Smooth muscle cell (in vitro differentiated cells): ENCODE measurements around the gene HEXIM2. TPM values are rescaled to one million over a fixed set of nuclear protein-coding genes. Genes with fewer than 3 reads are reported as not detected.
"Not testable (repeated sequence)": the region's sequence is repeated elsewhere in the genome, so short reads cannot be mapped to it uniquely, and the experiment has no call there.

Experiments
- DNase-seq: peaks from one replicate; lab custom pipeline; 2025; ENCODE audit not compliant: unreplicated experiment; lab: John Stamatoyannopoulos, UW
- H2AFZ ChIP-seq: fragments of 200-600 bp; sonication (generic); 2 replicates; pipeline ENCODE4 v1.6.0; 2016; ENCODE audit warnings: antibody characterized with exemption, low read depth, mild to moderate bottlenecking
- H3F3A ChIP-seq: fragments of 200-600 bp; sonication (generic); 2 replicates; pipeline ENCODE4 v1.6.0; 2017; ENCODE audit warnings: antibody characterized with exemption, low read depth
- H3K27ac ChIP-seq: fragments of 200-600 bp; sonication (generic); 2 replicates; pipeline ENCODE4 v1.5.1; 2016; ENCODE audit warnings: low read depth, mild to moderate bottlenecking
- H3K27me3 ChIP-seq: fragments of 200-600 bp; sonication (generic); 2 replicates; pipeline ENCODE4 v1.6.1; 2016; ENCODE audit warnings: low read depth, mild to moderate bottlenecking
- H3K36me3 ChIP-seq: fragments of 200-600 bp; sonication (generic); 2 replicates; pipeline ENCODE4 v1.5.1; 2016; ENCODE audit warnings: low read depth
- H3K4me1 ChIP-seq: fragments of 200-600 bp; sonication (generic); 2 replicates; pipeline ENCODE4 v1.5.1; 2016; ENCODE audit warnings: low read depth
- H3K4me2 ChIP-seq: fragments of 200-600 bp; sonication (generic); 2 replicates; pipeline ENCODE4 v1.6.0; 2016; ENCODE audit warnings: mild to moderate bottlenecking
- H3K4me3 ChIP-seq: fragments of 200-600 bp; sonication (generic); 2 replicates; pipeline ENCODE4 v1.5.1; 2016; ENCODE audit warnings: mild to moderate bottlenecking
- H3K79me2 ChIP-seq: fragments of 200-600 bp; sonication (generic); 2 replicates; pipeline ENCODE4 v1.6.0; 2016; ENCODE audit warnings: low read depth, mild to moderate bottlenecking
- H3K9ac ChIP-seq: fragments of 200-600 bp; sonication (generic); 2 replicates; pipeline ENCODE4 v1.6.0; 2016; ENCODE audit warnings: low read depth
- H3K9me3 ChIP-seq: fragments of 200-600 bp; sonication (generic); replicated peaks from 2 replicates; pipeline ENCODE4 v1.5.1; 2016; ENCODE audit warnings: low read depth
- H4K20me1 ChIP-seq: fragments of 200-600 bp; sonication (generic); 2 replicates; pipeline ENCODE4 v1.6.0; 2016; ENCODE audit warnings: low read depth
- WGBS: methylation state at CpG from one replicate; pipeline ENCODE4 v1.1.7; 2016; ENCODE audit warnings: low lambda C conversion rate; 5-methylcytosine and 5-hydroxymethylcytosine counted together
- microRNA-seq: library from miRNA; unstranded; fragments of <30 nt; microRNA quantifications from one replicate; pipeline ENCODE4, GENCODE V29; 2016; ENCODE audit warnings: borderline number of aligned reads
- polyA plus RNA-seq: library from polyadenylated mRNA; unstranded; fragments of >200 nt; fragmentation: Nextera tagmentation; extraction: Ambion mirVana; gene quantifications from 2 replicates; pipeline ENCODE4 v1.2.1, GENCODE V29; 2016
- small RNA-seq: library from RNA; depleted of rRNA; stranded (forward); fragments of <200 nt; gene quantifications from one replicate; pipeline ENCODE3, GENCODE V24; 2014
- total RNA-seq: library from RNA; depleted of rRNA; stranded (reverse); fragments of >200 nt; gene quantifications from 2 replicates; pipeline ENCODE4 v1.2.3, GENCODE V29; 2014
- TF ChIP-seq, protein P1 (sequence below): fragments of 200-600 bp; sonication (generic); IDR thresholded peaks from 2 replicates; pipeline ENCODE4 v1.5.1; 2017; ENCODE audit warnings: borderline replicate concordance, mild to moderate bottlenecking, antibody characterized with exemption; ENCODE audit not compliant: insufficient read depth, poor library complexity, severe bottlenecking

The HEXIM2 gene
- total and polyA plus RNA-seq, 2 experiments from 2014 or later: 3.4 to 6.8 TPM

DNA sequence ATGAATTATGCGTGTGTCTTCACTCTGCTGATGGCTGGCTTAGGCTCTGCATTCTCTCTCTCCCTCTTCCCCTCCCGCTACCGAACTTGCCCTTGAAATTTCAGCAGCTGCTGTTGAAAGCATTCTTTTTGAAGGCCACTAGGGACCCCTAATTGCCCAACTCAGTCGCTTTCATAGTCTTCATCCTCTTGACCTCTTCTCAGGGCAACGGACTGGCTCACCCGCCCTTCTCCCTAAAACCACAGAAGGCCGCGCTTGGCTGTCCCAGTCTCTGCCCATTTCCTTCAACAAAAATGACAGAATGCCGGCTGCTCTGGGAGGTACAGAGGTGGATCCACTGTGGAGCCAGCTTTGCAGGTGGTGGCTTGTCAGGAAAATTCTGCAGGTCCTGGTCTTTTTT lies 39.0 kb downstream of the HEXIM2 start:
- H4K20me1 ChIP-seq: no peaks in the 10 kb centered on the region
- WGBS: 70% methylated on average over 9 of the region's 9 CpGs
- no peaks in the 10 kb centered on the region for H3K9me3 ChIP-seq
- no peaks in the 10 kb centered on the region for H3F3A ChIP-seq
- H2AFZ ChIP-seq: no peak overlapping the region
- no peak overlapping the region for H3K9ac ChIP-seq
- H3K27me3 ChIP-seq: no peaks in the 10 kb centered on the region
- TF ChIP-seq, protein P1, sequence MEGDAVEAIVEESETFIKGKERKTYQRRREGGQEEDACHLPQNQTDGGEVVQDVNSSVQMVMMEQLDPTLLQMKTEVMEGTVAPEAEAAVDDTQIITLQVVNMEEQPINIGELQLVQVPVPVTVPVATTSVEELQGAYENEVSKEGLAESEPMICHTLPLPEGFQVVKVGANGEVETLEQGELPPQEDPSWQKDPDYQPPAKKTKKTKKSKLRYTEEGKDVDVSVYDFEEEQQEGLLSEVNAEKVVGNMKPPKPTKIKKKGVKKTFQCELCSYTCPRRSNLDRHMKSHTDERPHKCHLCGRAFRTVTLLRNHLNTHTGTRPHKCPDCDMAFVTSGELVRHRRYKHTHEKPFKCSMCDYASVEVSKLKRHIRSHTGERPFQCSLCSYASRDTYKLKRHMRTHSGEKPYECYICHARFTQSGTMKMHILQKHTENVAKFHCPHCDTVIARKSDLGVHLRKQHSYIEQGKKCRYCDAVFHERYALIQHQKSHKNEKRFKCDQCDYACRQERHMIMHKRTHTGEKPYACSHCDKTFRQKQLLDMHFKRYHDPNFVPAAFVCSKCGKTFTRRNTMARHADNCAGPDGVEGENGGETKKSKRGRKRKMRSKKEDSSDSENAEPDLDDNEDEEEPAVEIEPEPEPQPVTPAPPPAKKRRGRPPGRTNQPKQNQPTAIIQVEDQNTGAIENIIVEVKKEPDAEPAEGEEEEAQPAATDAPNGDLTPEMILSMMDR: no peak
- no peaks in the 10 kb centered on the region for H3K36me3 ChIP-seq
- DNase-seq: no peak
- no peak overlapping the region for H3K4me3 ChIP-seq
- H3K27ac ChIP-seq: no peak overlapping the region
- no peak overlapping the region for H3K4me2 ChIP-seq
- peaks cover 7% of the 10 kb centered on the region for H3K4me1 ChIP-seq
- H3K79me2 ChIP-seq: no peaks in the 10 kb centered on the region

DNA sequence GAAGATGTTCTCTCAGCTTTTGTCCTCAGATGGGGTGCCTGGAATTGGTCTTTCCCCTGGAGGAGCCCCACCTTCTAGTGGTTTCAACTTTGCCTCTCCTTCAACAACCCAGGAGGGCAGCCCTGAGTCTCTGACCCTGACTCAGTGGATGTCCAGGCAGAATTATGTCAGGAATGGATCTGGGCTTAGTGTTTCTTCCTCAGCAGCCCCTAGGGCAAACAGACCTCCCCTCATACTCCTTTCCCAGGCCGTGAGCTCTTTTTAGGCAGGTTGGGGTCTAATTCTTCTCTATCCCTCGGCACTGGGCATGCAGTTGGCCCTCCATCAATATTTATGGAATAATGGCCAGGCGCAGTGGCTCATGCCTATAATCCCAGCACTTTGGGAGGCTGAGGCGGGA lies 39.8 kb downstream of the HEXIM2 start:
- Histone ChIP-seq H3F3A (no peaks in the 10 kb centered on the region), H2AFZ (no peak overlapping the region), H3K27ac (no peak overlapping the region), H3K4me1 (peaks cover 7% of the 10 kb centered on the region), H4K20me1 (no peaks in the 10 kb centered on the region), H3K4me2 (no peak overlapping the region), H3K9ac (no peak overlapping the region), H3K9me3 (no peaks in the 10 kb centered on the region), H3K27me3 (no peaks in the 10 kb centered on the region), H3K36me3 (no peaks in the 10 kb centered on the region), H3K4me3 (no peak overlapping the region), H3K79me2 (no peaks in the 10 kb centered on the region)
- DNase-seq: no peak
- TF ChIP-seq, protein P1: no peak
- WGBS: 94% methylated on average over 4 of the region's 4 CpGs

- H4K20me1 ChIP-seq, H3K27ac ChIP-seq, H3K36me3 ChIP-seq, H3K9ac ChIP-seq, DNase-seq, H3K4me2 ChIP-seq, H3F3A ChIP-seq, H3K9me3 ChIP-seq, H3K4me1 ChIP-seq, H2AFZ ChIP-seq, H3K27me3 ChIP-seq, H3K79me2 ChIP-seq, H3K4me3 ChIP-seq: not testable (repeated sequence)
- WGBS: 76% methylated on average over 6 of the region's 6 CpGs
These were observed 40.2 kb downstream of the HEXIM2 start for GRCh38 chr17:45201880-45202279.

- peak overlapping the region; percentile 44 for H3K4me2 ChIP-seq
- H3K4me1 ChIP-seq: no peaks in the 10 kb centered on the region
- H2AFZ ChIP-seq: no peak overlapping the region
- no peaks in the 10 kb centered on the region for H4K20me1 ChIP-seq
- 12% methylated on average over 12 of the region's 12 CpGs for WGBS
- TF ChIP-seq, protein P1: peak; percentile 96
- no peak overlapping the region for H3K27ac ChIP-seq
- H3K36me3 ChIP-seq: no peaks in the 10 kb centered on the region
- H3K27me3 ChIP-seq: peaks cover 39% of the 10 kb centered on the region
- H3K9me3 ChIP-seq: no peaks in the 10 kb centered on the region
- no peak overlapping the region for H3K9ac ChIP-seq
- H3K79me2 ChIP-seq: no peaks in the 10 kb centered on the region
- no peak overlapping the region for H3K4me3 ChIP-seq
- H3F3A ChIP-seq: peaks cover 4% of the 10 kb centered on the region
- peak; percentile 64 for DNase-seq
These were observed 57.4 kb downstream of the HEXIM2 start for GRCh38 chr17:45218895-45219661.

Small RNA genes within 50 kb of the gene (microRNA-seq; reads per million reads assigned to microRNA genes)
- not detected for gene MIR6784

Small RNA genes within 50 kb of the gene (small RNA-seq; reads per million reads assigned to genes)
- 0.34 reads per million, percentile 9 among the genes with 10 or more reads in this experiment for gene MIR6784

Other genes with a start within 250 kb of the HEXIM2 start
- 0.04 TPM in 1 of 2 replicates, not detected in the other for gene GFAP, start 246.4 kb upstream of the HEXIM2 start, total RNA-seq
- 0.64 and 1.5 TPM in 2 replicates for gene GFAP, start 246.4 kb upstream of the HEXIM2 start, polyA plus RNA-seq
- 2.4 and 2.7 TPM in 2 replicates for gene KIF18B, start 214.1 kb upstream of the HEXIM2 start, total RNA-seq
- 3.4 and 3.9 TPM in 2 replicates for gene KIF18B, start 214.1 kb upstream of the HEXIM2 start, polyA plus RNA-seq
- not detected in 2 replicates for gene C1QL1, start 193.6 kb upstream of the HEXIM2 start, total RNA-seq
- gene C1QL1, start 193.6 kb upstream of the HEXIM2 start, polyA plus RNA-seq: 5.5 and 5.6 TPM in 2 replicates
- 24.3 and 42.3 TPM in 2 replicates for gene DCAKD, start 110.2 kb upstream of the HEXIM2 start, total RNA-seq
- gene DCAKD, start 110.2 kb upstream of the HEXIM2 start, polyA plus RNA-seq: 25.7 and 28.4 TPM in 2 replicates
- gene NMT1, start 100.6 kb upstream of the HEXIM2 start, total RNA-seq: 78.7 and 87.6 TPM in 2 replicates
- 105 and 148 TPM in 2 replicates for gene NMT1, start 100.6 kb upstream of the HEXIM2 start, polyA plus RNA-seq
- 24.0 and 43.3 TPM in 2 replicates for gene PLCD3, start 29.4 kb upstream of the HEXIM2 start, total RNA-seq
- 33.4 and 33.7 TPM in 2 replicates for gene PLCD3, start 29.4 kb upstream of the HEXIM2 start, polyA plus RNA-seq
- gene ACBD4, start 26.2 kb upstream of the HEXIM2 start, total RNA-seq: 0.49 and 4.6 TPM in 2 replicates
- gene ACBD4, start 26.2 kb upstream of the HEXIM2 start, polyA plus RNA-seq: 5.0 and 5.9 TPM in 2 replicates
- gene HEXIM1, start 13.4 kb upstream of the HEXIM2 start, total RNA-seq: 9.3 and 13.7 TPM in 2 replicates
- 9.4 TPM in 2 replicates for gene HEXIM1, start 13.4 kb upstream of the HEXIM2 start, polyA plus RNA-seq
- gene FMNL1, start 60.0 kb downstream of the HEXIM2 start, total RNA-seq: 0.90 TPM in 1 of 2 replicates, not detected in the other
- gene FMNL1, start 60.0 kb downstream of the HEXIM2 start, polyA plus RNA-seq: 0.37 and 1.3 TPM in 2 replicates
- not detected in 2 replicates for gene SPATA32, start 100.2 kb downstream of the HEXIM2 start, total RNA-seq
- gene SPATA32, start 100.2 kb downstream of the HEXIM2 start, polyA plus RNA-seq: 0.27 TPM in 1 of 2 replicates, not detected in the other
- gene MAP3K14, start 155.1 kb downstream of the HEXIM2 start, total RNA-seq: 1.5 and 1.7 TPM in 2 replicates
- 1.8 and 2.7 TPM in 2 replicates for gene MAP3K14, start 155.1 kb downstream of the HEXIM2 start, polyA plus RNA-seq